GM18508 (cell line): ENCODE results near the gene SULT4A1.

Experiments
- ATAC-seq: cut with Tn5 transposase; IDR thresholded peaks from one replicate; pipeline ENCODE4 v1.9.1; 2021; ENCODE audit warnings: moderate number of reproducible peaks; ENCODE audit not compliant: insufficient read depth, unreplicated experiment

Gene SULT4A1

GRCh38 chr22:43867839-43868635 is 5.7 kb upstream of the SULT4A1 start:
- no peak for ATAC-seq

- ATAC-seq, result no peak
These were observed 529 bp upstream of the SULT4A1 start for GRCh38 chr22:43862882-43863202.

GRCh38 chr22:43861529-43861928 is 784 bp downstream of the SULT4A1 start:
- ATAC-seq, result no peak

GRCh38 chr22:43860831-43861230 is 1.5 kb downstream of the SULT4A1 start:
- ATAC-seq, result no peak

GRCh38 chr22:43860126-43860525 is 2.2 kb downstream of the SULT4A1 start:
- no peak for ATAC-seq

GRCh38 chr22:43859621-43860020 is 2.7 kb downstream of the SULT4A1 start:
- no peak for ATAC-seq

- no peak for ATAC-seq
These were observed 3.1 kb downstream of the SULT4A1 start for GRCh38 chr22:43859176-43859575.

GRCh38 chr22:43858156-43858895 is 4.0 kb downstream of the SULT4A1 start:
- ATAC-seq, result no peak

GRCh38 chr22:43857367-43857766 is 4.9 kb downstream of the SULT4A1 start:
- no peak for ATAC-seq

GRCh38 chr22:43855431-43855830 is 6.9 kb downstream of the SULT4A1 start:
- no peak for ATAC-seq

GRCh38 chr22:43854786-43855271 is 7.5 kb downstream of the SULT4A1 start:
- ATAC-seq, result no peak

GRCh38 chr22:43854121-43854785 is 8.1 kb downstream of the SULT4A1 start:
- no peak for ATAC-seq

- ATAC-seq, result no peak
These were observed 8.9 kb downstream of the SULT4A1 start for GRCh38 chr22:43853328-43853931.

GRCh38 chr22:43852573-43853327 is 9.6 kb downstream of the SULT4A1 start:
- ATAC-seq, result no peak

- no peak for ATAC-seq
These were observed 10.4 kb downstream of the SULT4A1 start for GRCh38 chr22:43851979-43852307.

GRCh38 chr22:43851058-43851978 is 11.0 kb downstream of the SULT4A1 start:
- ATAC-seq, result no peak

- ATAC-seq, result no peak
These were observed 11.8 kb downstream of the SULT4A1 start for GRCh38 chr22:43850529-43850928.

GRCh38 chr22:43849731-43850130 is 12.6 kb downstream of the SULT4A1 start:
- ATAC-seq, result no peak
